K562 (cell line): Measurements from ENCODE around the gene METTL6. TPM values are rescaled to one million over a fixed set of nuclear protein-coding genes. Genes with fewer than 3 reads are reported as not detected.

Experiments
- ATAC-seq: fragments of 200-7000 bp; cut with Tn5 transposase; 3 replicates; pipeline ENCODE4 v1.9.1; 2020; ENCODE audit warnings: moderate library complexity
- BruUV-seq: library from RNA; stranded (reverse); fragments of 400-500 nt; replicated peaks from 2 replicates; lab custom pipeline; 2021; lab: Mats Ljungman, UMichigan
- CTCF ChIA-PET: fragments of 300-600 bp; formaldehyde crosslinking; extraction: SDS; loops from one replicate; lab custom pipeline; 2021; ENCODE audit warnings: low intra/inter-chr PET ratio; lab: Yijun Ruan, JAX
- POLR2A ChIA-PET: fragments of 300-600, 350-650 bp; sonication (Branson Sonifier 250); formaldehyde crosslinking; extraction: SDS; loops from one replicate; lab custom pipeline; 2021; ENCODE audit warnings: antibody characterized with exemption, inconsistent platforms; lab: Yijun Ruan, JAX
- DNase-seq, 4 experiments: peaks; one replicate each; pipeline versions ENCODE4 v3.0.0 to v3.0.0-alpha.2; 2011 to 2018; ENCODE audit warnings: low spot score in 3 of 4, mixed read lengths in 3 of 4; ENCODE audit errors: extremely low read depth in 1 of 4
- FAIRE-seq: peaks from 2 replicates; lab custom pipeline; 2011; peaks lifted over from hg19 to GRCh38; lab: Jason Lieb, UNC
- H2AFZ ChIP-seq: 2 replicates; pipeline ENCODE4 v1.6.0; 2011; ENCODE audit warnings: low read depth, low read length, control low read depth, inconsistent platforms
- H3K27ac ChIP-seq: fragments of 200-600 bp; 3 replicates; pipeline ENCODE4 v1.8.0; 2011; ENCODE audit warnings: low read depth, mild to moderate bottlenecking, control low read depth, inconsistent platforms, low read length, moderate library complexity, mixed read lengths; ENCODE audit errors: extremely low read depth
- H3K27me3 ChIP-seq, 2 experiments: fragments of 300-600 bp in 1 of 2; 2 replicates in 1 of 2; 3 replicates in 1 of 2; pipeline versions ENCODE4 v1.6.0 to v1.8.0; 2011; ENCODE audit warnings: inconsistent platforms in 2 of 2, low read length in 2 of 2, mild to moderate bottlenecking in 1 of 2, mixed read lengths in 1 of 2, moderate library complexity in 1 of 2; ENCODE audit not compliant: control insufficient read depth in 2 of 2, insufficient read depth in 2 of 2
- H3K36me3 ChIP-seq: fragments of 300-600 bp; 3 replicates; pipeline ENCODE4 v1.8.0; 2011; ENCODE audit warnings: mild to moderate bottlenecking, low read length, inconsistent platforms; ENCODE audit not compliant: control insufficient read depth, insufficient read depth
- H3K4me1 ChIP-seq, 2 experiments: fragments of 200-600 bp in 1 of 2; replicated peaks in 1 of 2; 2 replicates in 1 of 2; 3 replicates in 1 of 2; pipeline versions ENCODE4 v1.5.1 to v1.8.0; 2011; ENCODE audit warnings: inconsistent platforms in 2 of 2, low read length in 2 of 2, mild to moderate bottlenecking in 1 of 2, mixed read lengths in 1 of 2, moderate library complexity in 1 of 2; ENCODE audit not compliant: control insufficient read depth in 2 of 2, insufficient read depth in 2 of 2
- H3K4me2 ChIP-seq: 2 replicates; pipeline ENCODE4 v1.6.1; 2011; ENCODE audit warnings: low read length, control low read depth, inconsistent platforms, mixed read lengths; ENCODE audit not compliant: insufficient read depth
- H3K4me3 ChIP-seq: fragments of 200-600 bp; sonication (generic), shearing (Covaris generic); 2 replicates; pipeline ENCODE4 v1.5.1; 2016; ENCODE audit warnings: control low read depth, inconsistent platforms
- H3K79me2 ChIP-seq: fragments of 200-600 bp; 3 replicates; pipeline ENCODE4 v1.8.0; 2011; ENCODE audit warnings: low read length, inconsistent platforms; ENCODE audit not compliant: control insufficient read depth, insufficient read depth
- H3K9ac ChIP-seq, 2 experiments: 2 replicates each; pipeline versions ENCODE4 v1.6.0 to v1.6.1; 2011; ENCODE audit warnings: low read depth in 2 of 2, low read length in 2 of 2, control low read depth in 1 of 2, inconsistent platforms in 1 of 2, mild to moderate bottlenecking in 1 of 2, mixed read lengths in 1 of 2; ENCODE audit not compliant: insufficient read depth in 1 of 2
- H3K9me1 ChIP-seq: one replicate; pipeline ENCODE4 v1.6.0; 2011; ENCODE audit warnings: inconsistent platforms, mild to moderate bottlenecking, low read length, moderate library complexity; ENCODE audit not compliant: control insufficient read depth, insufficient read depth
- H3K9me3 ChIP-seq: replicated peaks from 2 replicates; pipeline ENCODE4 v1.5.1; 2011; ENCODE audit warnings: low read depth, low read length, inconsistent platforms; ENCODE audit not compliant: control insufficient read depth, insufficient read depth
- H4K20me1 ChIP-seq: replicated peaks from 2 replicates; pipeline ENCODE4 v1.6.1; 2011; ENCODE audit warnings: low read length, inconsistent platforms, mixed read lengths; ENCODE audit not compliant: control insufficient read depth, insufficient read depth
- ARID4B ChIP-seq: sonication (generic); formaldehyde crosslinking; IDR thresholded peaks from 2 replicates; pipeline ENCODE4 v1.8.0; 2022; ENCODE audit warnings: mild to moderate bottlenecking, missing genetic modification reagents
- BRCA1 ChIP-seq, 2 experiments: fragments of 450-650 bp in 1 of 2; sonication (generic) in 1 of 2; formaldehyde crosslinking in 1 of 2; IDR thresholded peaks; 2 replicates each; pipeline versions ENCODE4 v1.5.0 to v1.6.1; 2017 to 2020; ENCODE audit warnings: mild to moderate bottlenecking in 1 of 2, missing genetic modification reagents in 1 of 2
- DEAF1 ChIP-seq: fragments of 450-650 bp; formaldehyde crosslinking; IDR thresholded peaks from 2 replicates; pipeline ENCODE4 v1.4.0; 2020; ENCODE audit warnings: mild to moderate bottlenecking, moderate library complexity
- FOXA1 ChIP-seq: fragments of 450-650 bp; IDR thresholded peaks from 2 replicates; pipeline ENCODE4 v1.6.1; 2016; ENCODE audit warnings: mild to moderate bottlenecking, borderline replicate concordance
- HDAC3 ChIP-seq: fragments of 450-650 bp; IDR thresholded peaks from 2 replicates; pipeline ENCODE4 v1.6.1; 2018; ENCODE audit warnings: borderline replicate concordance, mild to moderate bottlenecking, moderate library complexity; ENCODE audit not compliant: partially characterized antibody
- KLF10 ChIP-seq: fragments of 250-450 bp; sonication (Bioruptor Pico); IDR thresholded peaks from 2 replicates; pipeline ENCODE4 v1.6.1; 2021; ENCODE audit warnings: matching md5 sums
- MYC ChIP-seq, 2 experiments: fragments of 250-450 bp in 1 of 2; sonication (Bioruptor Pico) in 1 of 2; IDR thresholded peaks; 2 replicates each; pipeline versions ENCODE4 v1.5.1 to v1.6.1; 2012 to 2021; ENCODE audit warnings: low read depth in 2 of 2, borderline replicate concordance in 1 of 2, improper control_type of control experiment in 1 of 2, low read length in 1 of 2, mild to moderate bottlenecking in 1 of 2, moderate library complexity in 1 of 2
- NONO ChIP-seq, 2 experiments: fragments of 200-400 bp in 1 of 2; fragments of 450-650 bp in 1 of 2; formaldehyde crosslinking in 1 of 2; IDR thresholded peaks; 2 replicates each; pipeline ENCODE4 v1.6.1; 2017; ENCODE audit warnings: low read depth in 2 of 2, mild to moderate bottlenecking in 2 of 2, moderate library complexity in 2 of 2, low read length in 1 of 2
- POLR2AphosphoS5 ChIP-seq: IDR thresholded peaks from 2 replicates; pipeline ENCODE4 v1.6.1; 2011; ENCODE audit warnings: mild to moderate bottlenecking, low read depth, low read length, moderate library complexity; ENCODE audit not compliant: control insufficient read depth, insufficient read depth
- SIX5 ChIP-seq, 2 experiments: IDR thresholded peaks; 2 replicates each; pipeline ENCODE4 v1.6.1; 2011; ENCODE audit warnings: low read length in 2 of 2, borderline replicate concordance in 1 of 2, low read depth in 1 of 2, mild to moderate bottlenecking in 1 of 2, moderate library complexity in 1 of 2; ENCODE audit not compliant: insufficient read depth in 1 of 2
- SMARCA4 ChIP-seq: fragments of 450-650 bp; IDR thresholded peaks from 2 replicates; pipeline ENCODE4 v1.6.1; 2016
- SMARCC2 ChIP-seq: fragments of 450-650 bp; IDR thresholded peaks from 2 replicates; pipeline ENCODE4 v1.6.1; 2017; ENCODE audit warnings: antibody characterized with exemption, moderate library complexity, mild to moderate bottlenecking, low read depth
- ZNF324 ChIP-seq: fragments of 250-450 bp; sonication (Bioruptor Pico); IDR thresholded peaks from 2 replicates; pipeline ENCODE4 v1.4.0; 2020; ENCODE audit warnings: mild to moderate bottlenecking
- WGBS: fragments of 100-300 bp; shearing (Covaris generic); methylation state at CpG from one replicate; pipeline ENCODE4 v1.1.6; 2016; ENCODE audit warnings: low coverage, mixed read lengths; ENCODE audit not compliant: insufficient coverage; ENCODE audit errors: missing lambda C conversion rate; 5-methylcytosine and 5-hydroxymethylcytosine counted together
- in situ Hi-C: fragments of 300-500 bp; cut with MboI; formaldehyde crosslinking; loops from 4 replicates; pipeline ENCODE4 v1.15.0; 2018; ENCODE audit warnings: inconsistent platforms, mixed read lengths
- intact Hi-C: fragments of 100-400 bp; cut with micrococcal nuclease; formaldehyde crosslinking; loops from 2 replicates; pipeline ENCODE4 v1.14.2; 2022
- polyA plus RNA-seq, 8 experiments: library from polyadenylated mRNA; depleted of rRNA in 4 of 8; stranded (reverse) in 5 of 8; unstranded in 3 of 8; fragments of >200 nt; fragmentation: Nextera tagmentation in 2 of 8; fragmentation: Illumina TruSeq in 1 of 8; extraction: Ambion mirVana in 2 of 8; extraction: Trizol in 1 of 8; gene quantifications; 2 replicates each; pipeline versions ENCODE4 v1.2.1 to v1.2.3, GENCODE V29; 2011 to 2014; ENCODE audit warnings: inconsistent platforms in 1 of 8, missing spikeins in 1 of 8
- total RNA-seq, 7 experiments: library from RNA; depleted of rRNA in 6 of 7; stranded (reverse); fragments of >200 nt in 6 of 7; fragmentation: Illumina TruSeq in 2 of 7; extraction: Trizol in 2 of 7; gene quantifications; 2 replicates each; pipeline versions ENCODE4 v1.2.1 to v1.2.3, GENCODE V29; 2011 to 2021; ENCODE audit warnings: low replicate concordance in 1 of 7

METTL6 gene
- total and polyA plus RNA-seq, 9 of the 15 experiments (the other 6 are each of a cell fraction or from before 2014, with no cell fraction given), result 18.8 to 61.5 (median 33.9) TPM

- no peaks in the 10 kb centered on the region for H3K79me2 ChIP-seq
- H3K9ac ChIP-seq, result no peak overlapping the region
- H3K27me3 ChIP-seq, result no peaks in the 10 kb centered on the region; a peak in 2 of 5 replicates
- H3K9me1 ChIP-seq, result no peaks in the 10 kb centered on the region
- intact Hi-C loops (no loop called here), in situ Hi-C loops (loop anchor here (10.0 kb wide), 1 partner anchor 272 kb away; no protein-coding TSS in a partner anchor)
- H3K4me1 ChIP-seq, result no peaks in the 10 kb centered on the region
- H2AFZ ChIP-seq, result no peak overlapping the region
- no peaks in the 10 kb centered on the region; the same call in 2 of the 3 replicates for H3K36me3 ChIP-seq
- CTCF ChIA-PET, result no interaction called here
- ATAC-seq (no peak), FAIRE-seq (no peak), DNase-seq (no peak)
- POLR2A ChIA-PET, result interaction anchor here (0.6 to 2.0 kb wide), 4 partner anchors 11 to 117 kb away, joined by 3 to 5 read pairs (median 3); no protein-coding TSS in a partner anchor
- WGBS, result 5% methylated on average over 1 of the region's 1 CpG
- no peak overlapping the region for H3K4me2 ChIP-seq
- no peak overlapping the region for H3K27ac ChIP-seq
- BruUV-seq, result no TSS peak
- H3K4me3 ChIP-seq, result no peak overlapping the region
- no peaks in the 10 kb centered on the region for H4K20me1 ChIP-seq
- no peaks in the 10 kb centered on the region for H3K9me3 ChIP-seq
- no peak for TF ChIP-seq FOXA1
- no peak for TF ChIP-seq HDAC3
- TF ChIP-seq NONO (IDR thresholded peaks at IDR 0.05; ENCODE audit: low read depth in 2 of 2, low read length in 1 of 2), result no peak
- TF ChIP-seq BRCA1 (IDR thresholded peaks at IDR 0.05), result no peak
- TF ChIP-seq BRCA1 (CRISPR knock-in tag; IDR thresholded peaks at IDR 0.05), result no peak
- TF ChIP-seq DEAF1 (CRISPR knock-in tag), result no peak
- TF ChIP-seq ARID4B (CRISPR knock-in tag), result no peak
- no peak for TF ChIP-seq POLR2AphosphoS5
- TF ChIP-seq SIX5 (IDR thresholded peaks at IDR 0.05; ENCODE audit: borderline replicate concordance in 1 of 2, insufficient read depth in 1 of 2, low read depth in 1 of 2, low read length in 2 of 2), result no peak
- TF ChIP-seq SMARCC2, result no peak
- no peak for TF ChIP-seq MYC (IDR thresholded peaks at IDR 0.05; ENCODE audit: low read depth, low read length)
- no peak for TF ChIP-seq MYC (CRISPR knock-in tag; IDR thresholded peaks at IDR 0.05; ENCODE audit: borderline replicate concordance, low read depth)
- no peak for TF ChIP-seq SMARCA4
- TF ChIP-seq ZNF324, result no peak
- no peak for TF ChIP-seq KLF10 (CRISPR knock-in tag)
Observed at GRCh38 chr3:15387171-15387581, 40.2 kb downstream of the METTL6 start.
